HCT116 (cell line): ENCODE results near the gene SBK2.
"Not testable (repeated sequence)": the region's sequence is repeated elsewhere in the genome, so short reads cannot be mapped to it uniquely, and the experiment has no call there.

ENCODE experiments used
- EZH2 ChIP-seq: fragments of 200-600 bp; sonication (generic); IDR thresholded peaks from 2 replicates; pipeline ENCODE4 v1.6.1; 2017; ENCODE audit warnings: antibody characterized with exemption, mixed run types
- FOSL1 ChIP-seq: IDR thresholded peaks from 2 replicates; pipeline ENCODE4 v1.6.1; 2012; ENCODE audit warnings: low read depth
- POLR2A ChIP-seq: IDR thresholded peaks from 2 replicates; pipeline ENCODE4 v1.7.0; 2011; ENCODE audit warnings: borderline replicate concordance; ENCODE audit not compliant: insufficient read depth, insufficient read length; ENCODE audit errors: extremely low read depth
- POLR2AphosphoS5 ChIP-seq: IDR thresholded peaks from 2 replicates; pipeline ENCODE4 v1.6.1; 2011; ENCODE audit warnings: mild to moderate bottlenecking, low read depth, low read length, moderate library complexity
- SRF ChIP-seq: IDR thresholded peaks from 2 replicates; pipeline ENCODE4 v1.6.1; 2012; ENCODE audit warnings: low read depth
- TCF7L2 ChIP-seq: IDR thresholded peaks from 2 replicates; pipeline ENCODE4 v1.7.0; 2011; ENCODE audit warnings: borderline replicate concordance, inconsistent platforms; ENCODE audit not compliant: insufficient read depth, insufficient read length; ENCODE audit errors: extremely low read depth
- TF ChIP-seq, protein P1 (sequence below), 3 experiments: fragments of 200-600 bp in 1 of 3; sonication (generic) in 1 of 3; IDR thresholded peaks in 2 of 3; conservative IDR thresholded peaks in 1 of 3; 2 replicates each; pipeline ENCODE4 v1.5.1; 2012 to 2017; ENCODE audit warnings: low read depth in 2 of 3, low read length in 2 of 3, antibody characterized with exemption in 1 of 3, borderline replicate concordance in 1 of 3, control low read depth in 1 of 3, mild to moderate bottlenecking in 1 of 3, mixed read lengths in 1 of 3, mixed run types in 1 of 3, moderate library complexity in 1 of 3; ENCODE audit not compliant: insufficient read depth in 1 of 3
- TF ChIP-seq, protein P2 (sequence below): IDR thresholded peaks from 2 replicates; pipeline ENCODE4 v1.6.1; 2012; ENCODE audit warnings: low read depth

DNA sequence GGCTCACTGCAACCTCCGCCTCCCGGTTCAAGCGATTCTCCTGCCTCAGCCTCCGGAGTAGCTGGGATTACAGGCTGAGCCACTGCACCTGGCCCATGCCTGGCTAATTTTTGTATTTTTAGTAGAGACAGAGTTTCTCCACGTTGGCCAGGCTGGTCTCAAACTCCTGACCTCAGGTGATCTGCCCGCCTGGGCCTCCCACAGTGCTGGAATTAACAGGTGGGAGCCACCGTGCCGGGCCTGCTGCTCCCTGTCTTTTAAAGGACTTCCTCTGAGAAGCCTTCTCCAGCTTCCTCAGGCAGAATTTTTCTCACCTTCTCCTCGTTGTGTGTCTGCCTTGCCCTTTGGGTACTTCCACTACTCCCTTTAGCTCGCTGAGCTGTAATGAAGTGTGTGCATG is 40.1 kb downstream of the SBK2 start:
- TF ChIP-seq, protein P1, sequence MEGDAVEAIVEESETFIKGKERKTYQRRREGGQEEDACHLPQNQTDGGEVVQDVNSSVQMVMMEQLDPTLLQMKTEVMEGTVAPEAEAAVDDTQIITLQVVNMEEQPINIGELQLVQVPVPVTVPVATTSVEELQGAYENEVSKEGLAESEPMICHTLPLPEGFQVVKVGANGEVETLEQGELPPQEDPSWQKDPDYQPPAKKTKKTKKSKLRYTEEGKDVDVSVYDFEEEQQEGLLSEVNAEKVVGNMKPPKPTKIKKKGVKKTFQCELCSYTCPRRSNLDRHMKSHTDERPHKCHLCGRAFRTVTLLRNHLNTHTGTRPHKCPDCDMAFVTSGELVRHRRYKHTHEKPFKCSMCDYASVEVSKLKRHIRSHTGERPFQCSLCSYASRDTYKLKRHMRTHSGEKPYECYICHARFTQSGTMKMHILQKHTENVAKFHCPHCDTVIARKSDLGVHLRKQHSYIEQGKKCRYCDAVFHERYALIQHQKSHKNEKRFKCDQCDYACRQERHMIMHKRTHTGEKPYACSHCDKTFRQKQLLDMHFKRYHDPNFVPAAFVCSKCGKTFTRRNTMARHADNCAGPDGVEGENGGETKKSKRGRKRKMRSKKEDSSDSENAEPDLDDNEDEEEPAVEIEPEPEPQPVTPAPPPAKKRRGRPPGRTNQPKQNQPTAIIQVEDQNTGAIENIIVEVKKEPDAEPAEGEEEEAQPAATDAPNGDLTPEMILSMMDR (IDR thresholded peaks at IDR 0.05 in 2 of 3, conservative IDR thresholded peaks at IDR 0.05 in 1 of 3; ENCODE audit: borderline replicate concordance in 1 of 3, insufficient read depth in 1 of 3, low read depth in 2 of 3, low read length in 2 of 3) = not testable (repeated sequence)
- TF ChIP-seq TCF7L2, POLR2A, EZH2, SRF, POLR2AphosphoS5, FOSL1: not testable (repeated sequence)
- TF ChIP-seq, protein P2, sequence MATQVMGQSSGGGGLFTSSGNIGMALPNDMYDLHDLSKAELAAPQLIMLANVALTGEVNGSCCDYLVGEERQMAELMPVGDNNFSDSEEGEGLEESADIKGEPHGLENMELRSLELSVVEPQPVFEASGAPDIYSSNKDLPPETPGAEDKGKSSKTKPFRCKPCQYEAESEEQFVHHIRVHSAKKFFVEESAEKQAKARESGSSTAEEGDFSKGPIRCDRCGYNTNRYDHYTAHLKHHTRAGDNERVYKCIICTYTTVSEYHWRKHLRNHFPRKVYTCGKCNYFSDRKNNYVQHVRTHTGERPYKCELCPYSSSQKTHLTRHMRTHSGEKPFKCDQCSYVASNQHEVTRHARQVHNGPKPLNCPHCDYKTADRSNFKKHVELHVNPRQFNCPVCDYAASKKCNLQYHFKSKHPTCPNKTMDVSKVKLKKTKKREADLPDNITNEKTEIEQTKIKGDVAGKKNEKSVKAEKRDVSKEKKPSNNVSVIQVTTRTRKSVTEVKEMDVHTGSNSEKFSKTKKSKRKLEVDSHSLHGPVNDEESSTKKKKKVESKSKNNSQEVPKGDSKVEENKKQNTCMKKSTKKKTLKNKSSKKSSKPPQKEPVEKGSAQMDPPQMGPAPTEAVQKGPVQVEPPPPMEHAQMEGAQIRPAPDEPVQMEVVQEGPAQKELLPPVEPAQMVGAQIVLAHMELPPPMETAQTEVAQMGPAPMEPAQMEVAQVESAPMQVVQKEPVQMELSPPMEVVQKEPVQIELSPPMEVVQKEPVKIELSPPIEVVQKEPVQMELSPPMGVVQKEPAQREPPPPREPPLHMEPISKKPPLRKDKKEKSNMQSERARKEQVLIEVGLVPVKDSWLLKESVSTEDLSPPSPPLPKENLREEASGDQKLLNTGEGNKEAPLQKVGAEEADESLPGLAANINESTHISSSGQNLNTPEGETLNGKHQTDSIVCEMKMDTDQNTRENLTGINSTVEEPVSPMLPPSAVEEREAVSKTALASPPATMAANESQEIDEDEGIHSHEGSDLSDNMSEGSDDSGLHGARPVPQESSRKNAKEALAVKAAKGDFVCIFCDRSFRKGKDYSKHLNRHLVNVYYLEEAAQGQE = not testable (repeated sequence)
